CD4-positive, alpha-beta T cell (primary cell): ENCODE data around the gene IL17C. TPM values are rescaled to one million over a fixed set of nuclear protein-coding genes. Genes with fewer than 3 reads are reported as not detected.
A peak's percentile ranks its signal among the peaks of the same experiment; 100 is the strongest.

Experiments
- ATAC-seq: fragments of 200-7000 bp; cut with Tn5 transposase; one replicate; pipeline ENCODE4 v1.10.0; 2022; ENCODE audit warnings: mild to moderate bottlenecking; ENCODE audit not compliant: poor library complexity
- CTCF ChIA-PET: fragments of 350-600 bp; sonication (Branson Sonifier 250); formaldehyde crosslinking; loops from one replicate; lab custom pipeline; 2021; ENCODE audit warnings: antibody characterized with exemption, inconsistent platforms; lab: Charles Lee
- POLR2A ChIA-PET: fragments of 350-600 bp; sonication (Branson Sonifier 250); formaldehyde crosslinking; loops from one replicate; lab custom pipeline; 2021; ENCODE audit warnings: antibody characterized with exemption, inconsistent platforms; lab: Charles Lee
- DNase-seq, 14 experiments: peaks; one replicate each; pipeline ENCODE4 v3.0.0-alpha.2; 2013 to 2020; ENCODE audit warnings: mixed read lengths in 2 of 14
- H3K27ac ChIP-seq, 2 donors: one replicate each; pipeline versions ENCODE4 v1.5.1 to v1.7.0; 2013; ENCODE audit warnings: low read length in 2 of 2, low read depth in 1 of 2, mild to moderate bottlenecking in 1 of 2
- H3K27me3 ChIP-seq, 2 experiments: 1 replicate in 1 of 2; 2 replicates in 1 of 2; pipeline versions ENCODE4 v1.6.1 to v1.7.0; 2013; ENCODE audit warnings: low read length in 2 of 2, control low read depth in 1 of 2, mild to moderate bottlenecking in 1 of 2, moderate library complexity in 1 of 2; ENCODE audit not compliant: insufficient read depth in 2 of 2, control insufficient read depth in 1 of 2
- H3K36me3 ChIP-seq: one replicate; pipeline ENCODE4 v1.6.1; 2013; ENCODE audit warnings: low read length, control low read depth; ENCODE audit not compliant: insufficient read depth
- H3K4me1 ChIP-seq: one replicate; pipeline ENCODE4 v1.6.1; 2013; ENCODE audit warnings: low read length, control low read depth; ENCODE audit not compliant: insufficient read depth
- H3K4me3 ChIP-seq: one replicate; pipeline ENCODE4 v1.5.1; 2013; ENCODE audit warnings: mild to moderate bottlenecking, low read length, moderate library complexity
- H3K9me3 ChIP-seq, 2 experiments: 1 replicate in 1 of 2; 2 replicates in 1 of 2; pipeline versions ENCODE4 v1.6.1 to v1.7.0; 2013; ENCODE audit warnings: low read length in 2 of 2, mild to moderate bottlenecking in 2 of 2, control low read depth in 1 of 2, moderate library complexity in 1 of 2; ENCODE audit not compliant: control insufficient read depth in 1 of 2, insufficient read depth in 1 of 2
- H3K27ac Mint-ChIP-seq: one replicate; pipeline ENCODE4 v1.8.0; 2020; ENCODE audit warnings: mixed read lengths
- H3K27me3 Mint-ChIP-seq: one replicate; pipeline ENCODE4 v1.8.0; 2021; ENCODE audit warnings: mixed read lengths
- H3K36me3 Mint-ChIP-seq: one replicate; pipeline ENCODE4 v1.8.0; 2021; ENCODE audit warnings: low read depth, mixed read lengths
- H3K4me1 Mint-ChIP-seq: one replicate; pipeline ENCODE4 v1.8.0; 2021; ENCODE audit warnings: low read depth, mixed read lengths
- H3K4me3 Mint-ChIP-seq: one replicate; pipeline ENCODE4 v1.8.0; 2020; ENCODE audit warnings: mild to moderate bottlenecking, mixed read lengths
- H3K9me3 Mint-ChIP-seq: one replicate; pipeline ENCODE4 v1.8.0; 2020; ENCODE audit warnings: mixed read lengths
- CTCF ChIP-seq: fragments of 200-600 bp; IDR thresholded peaks from one replicate; pipeline ENCODE4 v1.8.0; 2022; ENCODE audit warnings: antibody characterized with exemption, mild to moderate bottlenecking
- intact Hi-C, 2 experiments: fragments of 100-400 bp; cut with DNase I in 1 of 2; cut with micrococcal nuclease in 1 of 2; formaldehyde crosslinking; loops; one replicate each; pipeline versions ENCODE4 v1.15.1 to v1.9.0; 2023 to 2025; cut with DNase I, micrococcal nuclease
- total RNA-seq, 174 experiments: library from RNA in 2 of 174; stranded (reverse) in 2 of 174; gene quantifications; one replicate each; pipeline ENCODE4 v1.2.3 and lab custom pipeline; 2021 to 2026

IL17C gene
- total RNA-seq, 2 experiments from 2014 or later: 0.77 TPM; not detected in 1

DNA sequence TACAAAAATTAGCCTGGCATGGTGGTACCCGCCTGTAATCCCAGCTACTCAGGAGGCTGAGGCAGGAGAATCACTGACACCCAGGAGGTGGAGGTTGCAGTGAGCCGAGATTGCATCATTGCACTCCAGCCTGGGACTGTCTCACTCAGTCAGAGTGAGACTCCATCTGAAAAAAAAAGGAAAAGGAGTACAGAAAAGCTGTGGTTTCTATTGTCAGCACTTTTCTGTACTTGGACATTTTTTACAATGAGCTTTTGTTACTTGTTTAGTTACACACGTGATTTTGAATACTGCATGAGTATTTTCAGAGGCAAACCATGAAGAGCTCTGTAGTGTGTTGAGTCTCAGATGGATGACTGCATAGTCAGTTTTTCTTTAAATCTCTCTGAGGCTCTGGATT lies 41.9 kb upstream of the IL17C start:
- no peaks in the 10 kb centered on the region for H3K27me3 ChIP-seq
- intact Hi-C loops: no loop called here
- Mint-ChIP-seq H3K4me1 (peaks cover 11% of the 10 kb centered on the region), H3K36me3 (peaks cover 60% of the 10 kb centered on the region), H3K9me3 (no peaks in the 10 kb centered on the region), H3K4me3 (no peak overlapping the region), H3K27ac (no peak overlapping the region), H3K27me3 (no peaks in the 10 kb centered on the region)
- no peak overlapping the region for H3K27ac ChIP-seq
- peaks cover 49% of the 10 kb centered on the region for H3K36me3 ChIP-seq
- H3K4me1 ChIP-seq: peaks cover 10% of the 10 kb centered on the region
- H3K9me3 ChIP-seq: no peaks in the 10 kb centered on the region
- ATAC-seq: no peak
- CTCF ChIA-PET: no interaction called here
- TF ChIP-seq CTCF: no peak
- H3K4me3 ChIP-seq: no peak overlapping the region
- DNase-seq: no peak
- POLR2A ChIA-PET: no interaction called here

GRCh38 chr16:88597856-88598491 lies 40.4 kb upstream of the IL17C start:
- no peak for ATAC-seq
- no peaks in the 10 kb centered on the region for H3K4me1 ChIP-seq
- H3K4me3 ChIP-seq: no peak overlapping the region
- Mint-ChIP-seq H3K27ac (no peak overlapping the region), H3K36me3 (peaks cover 63% of the 10 kb centered on the region), H3K27me3 (no peaks in the 10 kb centered on the region), H3K9me3 (no peaks in the 10 kb centered on the region), H3K4me3 (no peak overlapping the region), H3K4me1 (peaks cover 3% of the 10 kb centered on the region)
- ChIA-PET CTCF (no interaction called here), POLR2A (no interaction called here)
- H3K27ac ChIP-seq: no peak overlapping the region
- no peaks in the 10 kb centered on the region for H3K27me3 ChIP-seq
- peaks cover 62% of the 10 kb centered on the region for H3K36me3 ChIP-seq
- no peak for TF ChIP-seq CTCF
- intact Hi-C loops: no loop called here
- DNase-seq: no peak
- no peaks in the 10 kb centered on the region for H3K9me3 ChIP-seq

GRCh38 chr16:88599092-88599733 lies 39.2 kb upstream of the IL17C start:
- no peak overlapping the region for H3K27ac Mint-ChIP-seq
- no peak overlapping the region for H3K4me3 Mint-ChIP-seq
- H3K27me3 ChIP-seq: no peaks in the 10 kb centered on the region
- no peaks in the 10 kb centered on the region for H3K27me3 Mint-ChIP-seq
- peaks cover 3% of the 10 kb centered on the region for H3K4me1 Mint-ChIP-seq
- TF ChIP-seq CTCF: no peak
- ATAC-seq: no peak
- peak in 2 of 14 experiments; percentile 43 to 55 for DNase-seq
- POLR2A ChIA-PET: interaction anchor here (1.4 kb wide), 1 partner anchor 29 kb away, joined by 4 read pairs; the partner anchor contains the start of gene ZC3H18
- peaks cover 60% of the 10 kb centered on the region for H3K36me3 Mint-ChIP-seq
- intact Hi-C loops: no loop called here
- H3K27ac ChIP-seq: no peak overlapping the region
- CTCF ChIA-PET: no interaction called here
- H3K4me1 ChIP-seq: no peaks in the 10 kb centered on the region
- H3K4me3 ChIP-seq: no peak overlapping the region
- peaks cover 54% of the 10 kb centered on the region for H3K36me3 ChIP-seq
- H3K9me3 Mint-ChIP-seq: no peaks in the 10 kb centered on the region
- H3K9me3 ChIP-seq: no peaks in the 10 kb centered on the region
